Fibroblast of the conjunctiva (primary cell): Measurements from ENCODE around the gene KLK8.
"Not testable (repeated sequence)": the region's sequence is repeated elsewhere in the genome, so short reads cannot be mapped to it uniquely, and the experiment has no call there.

Experiments used
- DNase-seq: peaks from one replicate; pipeline ENCODE4 v3.0.0-alpha.2; 2010; ENCODE audit warnings: low read depth

Gene KLK8

DNA sequence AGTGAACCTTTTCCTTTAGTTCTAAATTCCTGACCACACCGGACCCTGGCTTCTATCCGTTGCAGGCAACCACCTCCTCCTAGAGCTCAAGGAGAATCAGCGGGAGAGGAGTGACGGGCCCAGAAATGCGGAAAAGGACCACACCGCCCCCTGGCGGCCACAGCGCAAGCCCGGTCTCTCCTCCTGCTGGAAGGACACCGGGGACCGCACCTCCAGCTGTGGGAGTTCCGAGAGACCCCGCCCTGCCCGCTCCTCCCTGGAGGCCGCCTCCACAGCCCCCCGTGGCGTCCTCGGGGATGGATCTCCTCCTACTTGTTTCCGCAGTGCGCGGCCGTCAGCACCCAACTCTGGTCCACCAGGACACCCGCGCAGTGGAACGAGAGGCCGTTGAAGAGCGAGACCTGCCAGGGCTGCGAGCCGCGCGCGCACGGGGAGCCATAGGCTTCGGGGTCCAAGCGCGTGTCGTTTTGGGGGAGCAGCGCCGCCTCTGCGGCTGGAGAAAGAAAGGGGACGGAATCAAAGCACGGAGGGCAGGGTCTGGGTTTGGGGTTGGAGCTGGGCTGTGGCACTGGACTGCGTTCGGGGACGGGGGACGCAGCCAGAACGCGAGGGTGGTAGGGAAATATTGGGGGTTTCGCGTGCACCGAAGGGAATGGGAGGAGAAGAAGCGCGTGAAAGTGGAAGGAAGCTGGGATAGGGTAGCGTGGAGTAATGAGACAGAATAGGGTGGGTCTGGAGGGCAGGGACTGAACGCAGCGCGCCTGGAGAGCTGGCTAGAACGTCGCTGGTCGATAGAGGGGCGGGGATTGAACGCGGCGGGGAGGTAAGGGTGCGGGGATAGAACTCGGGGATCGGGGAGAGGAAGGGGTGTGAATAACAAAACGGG lies 15.6 kb upstream of the KLK8 start:
- DNase-seq = no peak

DNA sequence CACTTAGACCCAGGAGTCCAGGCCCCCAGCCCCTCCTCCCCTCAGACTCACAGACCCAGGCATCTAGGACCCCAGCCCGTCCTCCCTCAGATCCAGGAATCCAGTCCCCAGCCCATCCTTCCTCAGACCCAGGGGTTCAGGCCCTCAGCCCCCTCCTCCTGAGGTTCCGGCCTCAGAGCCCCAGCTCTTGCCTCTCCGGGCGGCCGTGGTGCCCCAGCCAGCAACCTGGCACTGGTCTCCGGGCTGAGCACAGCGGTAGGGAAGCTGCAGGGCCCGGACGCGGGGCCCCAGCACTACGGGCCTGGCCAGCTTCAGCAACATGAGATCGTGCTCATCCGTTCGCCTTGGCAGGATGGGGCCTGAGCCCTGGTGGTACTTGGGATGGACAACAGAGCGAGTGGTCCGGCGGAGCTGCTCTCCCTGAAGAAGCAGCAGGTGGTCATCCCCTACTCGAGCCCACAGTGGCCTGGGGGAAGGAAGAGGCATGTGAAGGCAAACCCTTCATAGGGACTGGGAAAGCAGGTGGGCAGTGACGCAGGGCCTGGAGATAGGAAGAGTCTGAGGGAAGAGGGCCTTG lies 14.4 kb upstream of the KLK8 start:
- no peak for DNase-seq

DNA sequence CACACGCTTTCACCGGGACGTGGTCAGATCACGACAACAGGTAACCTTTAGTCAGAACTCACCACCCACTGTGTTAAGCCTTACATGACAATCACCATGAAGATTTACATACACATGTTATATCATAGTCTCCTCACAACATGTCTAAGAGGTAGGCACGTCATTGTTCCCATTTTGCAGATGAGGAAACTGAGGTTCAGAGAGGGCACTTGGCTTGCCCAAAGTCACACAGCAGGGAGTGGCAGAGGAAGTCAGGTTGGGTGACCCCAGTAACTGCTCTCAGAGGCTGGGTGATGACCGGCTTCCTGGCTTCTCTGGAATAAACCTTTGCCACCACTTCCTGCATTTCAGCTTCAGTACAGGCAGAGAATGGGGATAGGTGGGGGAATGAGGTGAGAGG lies 12.8 kb upstream of the KLK8 start:
- no peak for DNase-seq

DNA sequence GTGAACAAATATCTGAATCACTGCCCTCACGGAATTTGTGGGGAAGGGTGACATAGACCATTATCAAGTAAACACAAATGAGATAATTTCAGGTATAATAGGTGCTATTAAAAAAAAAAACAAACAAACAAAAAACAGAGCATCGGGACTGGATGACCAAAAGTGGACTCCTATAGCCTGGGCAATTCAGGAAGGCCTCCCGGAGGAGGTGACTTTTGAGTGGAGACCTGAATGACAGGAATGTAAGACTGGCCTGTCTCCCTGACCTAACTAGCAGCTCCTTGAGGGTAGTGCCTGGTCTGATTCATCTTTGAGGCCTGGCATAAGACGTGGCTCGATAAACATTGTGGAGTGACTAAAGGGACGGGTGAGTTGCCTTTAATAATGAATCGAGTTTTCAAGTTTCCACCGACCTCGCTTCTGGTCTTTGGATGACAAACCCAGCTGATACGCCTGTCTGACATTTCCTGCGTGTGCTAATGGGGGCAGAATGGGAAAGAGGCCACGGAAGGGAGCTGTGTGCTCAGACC lies 11.3 kb upstream of the KLK8 start:
- DNase-seq = no peak

DNA sequence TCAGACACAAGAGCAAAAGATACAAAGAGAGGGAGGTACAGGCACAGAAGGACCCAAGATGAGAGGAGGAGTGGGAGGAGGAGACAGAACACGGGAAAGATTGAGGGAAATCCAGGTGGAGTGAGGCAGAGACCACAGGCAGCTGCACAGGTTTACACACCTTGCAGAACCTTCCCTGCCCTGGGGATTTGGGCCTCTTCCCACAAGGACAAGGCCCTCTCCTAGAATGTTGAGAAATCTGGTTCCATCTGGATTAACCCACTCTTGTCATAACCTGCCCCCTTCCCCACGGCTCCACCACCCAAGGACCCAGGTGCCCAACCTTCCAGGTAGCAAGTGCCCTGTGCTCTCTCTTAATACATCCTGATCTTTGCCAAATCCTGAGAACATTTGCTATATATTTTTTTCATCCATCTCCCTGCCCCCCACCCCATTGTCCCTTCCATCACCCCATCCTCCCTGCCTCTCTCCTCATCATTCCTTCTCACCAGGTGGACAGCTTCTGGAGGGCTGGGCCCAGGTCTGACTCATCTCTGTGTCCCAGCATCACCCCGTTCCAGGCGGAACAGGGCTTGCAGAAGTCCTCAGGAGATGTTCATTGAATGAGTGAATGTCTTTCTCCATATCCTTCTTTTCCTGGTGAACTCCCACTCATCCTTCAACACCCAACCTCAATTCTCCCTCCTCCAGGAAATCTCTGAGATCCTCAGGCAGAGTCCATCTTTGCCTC lies 8.8 kb upstream of the KLK8 start:
- no peak for DNase-seq

DNA sequence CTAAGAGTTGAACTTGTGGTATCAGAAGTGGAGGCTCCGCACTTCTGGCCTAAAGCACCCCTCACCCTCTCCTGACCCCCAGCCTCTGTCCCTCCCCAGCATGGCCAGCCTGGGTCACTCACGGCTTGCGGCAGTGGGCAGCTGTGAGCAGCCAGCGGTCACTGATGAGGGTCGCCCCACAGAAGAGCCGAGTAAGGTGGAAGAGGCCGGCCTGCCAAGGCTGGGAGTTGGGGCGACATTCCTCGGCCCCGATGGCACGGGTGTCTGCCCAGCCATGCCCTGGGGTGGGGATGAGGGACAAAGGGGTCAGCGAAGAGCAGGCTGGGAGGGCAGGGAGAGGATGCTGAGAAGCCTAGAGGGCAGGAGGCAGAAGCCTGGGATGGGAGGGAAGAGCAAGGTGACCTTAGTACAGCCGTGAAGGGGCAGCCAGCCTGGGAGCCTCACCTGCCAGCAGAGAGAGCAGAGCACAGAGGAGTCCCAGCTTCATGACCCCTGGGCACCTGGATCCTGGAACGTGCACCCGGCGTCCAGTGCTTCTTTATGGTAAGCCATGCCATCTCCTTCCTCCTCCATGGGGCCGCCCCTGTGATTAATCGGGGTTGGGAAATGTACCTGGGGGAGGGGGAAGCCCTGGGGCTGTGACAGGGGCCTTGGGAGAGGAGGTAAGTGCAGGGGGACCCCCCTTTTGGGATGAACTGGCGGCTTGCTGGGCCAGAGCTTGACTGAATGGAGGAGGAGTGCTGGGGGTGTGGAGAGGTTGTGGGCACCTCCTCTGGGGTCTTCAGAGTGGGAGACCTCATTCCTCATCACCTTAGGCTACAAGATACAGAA lies 7.9 kb upstream of the KLK8 start:
- DNase-seq = no peak

DNA sequence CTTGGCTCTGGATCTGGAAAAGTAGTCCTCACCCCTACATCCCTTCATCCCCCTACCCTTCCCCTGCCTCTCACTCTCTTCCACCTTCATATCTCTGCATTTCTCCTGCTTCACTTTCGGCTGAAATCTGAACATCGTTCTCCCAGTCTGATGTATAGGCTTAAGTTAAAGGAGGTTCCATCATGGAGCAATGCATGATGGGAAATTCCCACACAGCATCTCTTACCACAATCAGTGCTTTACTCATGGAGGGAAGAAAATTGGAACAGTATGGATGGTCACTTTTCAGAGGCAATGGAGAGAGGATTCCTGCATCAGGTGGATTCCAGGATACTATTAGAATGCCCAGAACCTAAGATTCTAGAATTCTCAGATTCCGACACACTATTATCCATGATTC lies 6.1 kb upstream of the KLK8 start:
- DNase-seq = no peak

DNA sequence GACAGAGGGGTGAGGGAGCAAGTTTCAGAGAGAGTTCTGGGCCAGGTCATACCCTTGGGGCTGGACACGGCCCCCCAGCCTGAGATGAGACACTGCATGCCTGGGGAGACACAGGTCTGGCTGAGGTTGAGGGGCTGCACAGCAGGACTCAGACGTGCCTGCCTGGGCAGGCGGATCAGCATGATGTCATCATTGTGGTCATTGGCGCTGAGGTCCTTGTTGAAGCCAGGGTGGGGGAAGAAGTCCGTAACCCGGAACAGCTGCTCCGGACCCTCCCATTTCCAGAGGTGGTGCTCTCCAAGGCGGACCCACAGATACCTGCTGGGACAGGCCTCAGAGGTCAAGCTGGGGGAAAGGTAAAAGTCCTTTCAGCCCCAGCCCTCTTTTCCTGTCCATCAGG lies 5.0 kb upstream of the KLK8 start:
- DNase-seq = no peak

DNA sequence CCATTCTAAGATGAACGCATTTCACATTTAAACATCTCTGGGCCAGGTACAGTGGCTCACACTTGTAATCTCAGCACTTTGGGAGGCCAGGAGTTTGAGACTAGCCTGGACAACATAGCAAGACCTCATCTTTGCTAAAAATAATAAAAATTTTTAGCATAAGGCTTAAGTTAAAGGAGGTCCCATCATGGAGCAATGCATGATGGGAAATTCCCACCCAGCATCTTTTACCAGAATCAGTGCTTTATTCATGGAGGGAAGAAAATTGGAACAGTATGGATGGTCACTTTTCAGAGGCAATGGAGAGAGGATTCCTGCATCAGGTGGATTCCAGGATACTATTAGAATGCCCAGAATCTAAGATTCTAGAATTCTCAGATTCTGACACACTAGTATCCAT lies 3.8 kb upstream of the KLK8 start:
- DNase-seq = no peak

DNA sequence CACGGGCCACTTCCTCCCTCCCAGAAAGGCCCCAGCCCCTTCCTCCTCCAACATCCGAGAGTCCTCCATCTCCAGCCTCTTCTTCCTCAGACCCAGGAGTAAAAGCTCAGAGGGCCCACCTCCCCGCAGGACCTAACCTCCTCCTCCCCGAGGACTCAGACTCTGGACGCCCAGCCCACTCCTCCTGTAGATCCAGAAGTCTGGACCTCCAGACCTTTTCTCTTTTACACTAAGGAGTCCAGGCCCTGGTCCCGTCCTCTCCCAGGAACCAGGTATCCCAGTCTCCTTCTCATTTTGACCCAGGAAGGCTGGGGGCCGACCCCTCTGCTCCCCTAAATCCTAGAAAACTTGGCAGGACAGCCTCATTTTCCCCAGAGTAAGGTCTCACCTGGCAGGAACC lies 1.9 kb upstream of the KLK8 start:
- DNase-seq = no peak

DNA sequence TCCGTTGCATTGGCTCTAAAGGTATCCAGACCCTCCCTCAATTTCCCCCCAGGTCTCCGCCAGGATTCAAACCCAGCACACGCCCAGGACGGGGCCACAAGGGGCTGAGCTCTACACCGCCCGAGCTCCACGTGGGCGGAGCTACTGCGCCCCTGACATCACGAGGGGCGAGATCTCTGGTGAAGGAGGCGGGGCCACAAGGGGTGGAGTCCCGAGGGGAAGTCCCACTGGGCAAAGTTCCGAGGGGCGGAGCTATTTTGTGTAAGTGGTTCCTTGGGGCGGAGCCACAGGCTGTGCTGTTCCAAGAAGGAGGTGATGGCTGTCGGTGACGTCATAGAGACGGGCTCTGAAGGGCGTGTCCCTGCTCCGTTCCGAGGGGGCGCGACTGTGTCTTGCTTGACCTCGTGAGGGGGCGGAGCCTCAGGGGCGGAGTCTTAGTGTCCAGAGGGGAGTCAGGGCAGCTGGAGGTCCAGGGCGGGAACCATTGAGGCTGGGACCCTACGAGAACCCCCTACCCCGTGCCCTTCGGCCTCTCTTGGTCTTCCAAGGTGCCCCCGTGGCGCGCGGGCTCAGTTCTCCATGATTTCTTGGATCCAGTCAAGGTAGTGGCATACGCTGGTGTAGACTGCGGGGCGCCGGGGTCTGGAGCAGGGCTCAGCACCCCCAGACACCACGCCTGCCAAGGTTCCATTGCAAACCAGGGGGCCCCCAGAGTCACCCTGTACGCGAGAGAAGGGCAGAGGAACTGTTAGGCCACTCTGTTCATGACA lies 1.3 kb upstream of the KLK8 start:
- no peak for DNase-seq

DNA sequence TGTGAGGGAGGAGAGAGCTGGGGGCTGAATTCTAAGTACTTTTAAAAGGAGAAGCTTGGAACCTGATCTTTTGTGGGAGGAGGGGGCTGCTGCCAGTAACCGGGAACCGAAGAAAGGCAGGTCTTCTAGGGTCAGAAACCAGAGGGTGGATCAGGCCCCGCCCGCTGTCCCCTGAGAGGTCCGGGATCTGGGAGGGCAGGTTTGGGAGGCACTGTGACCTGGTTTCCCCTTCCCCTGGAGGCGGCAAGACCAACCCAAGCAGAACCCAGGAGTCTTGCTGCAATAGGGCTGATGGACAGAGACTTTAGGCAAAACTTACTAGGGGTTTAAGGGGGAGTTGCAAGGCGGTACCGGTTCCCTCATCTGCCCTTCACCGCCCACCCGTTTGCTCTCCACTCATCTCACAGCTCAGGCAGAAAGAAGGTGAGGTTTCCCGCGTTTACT lies 707 bp upstream of the KLK8 start:
- no peak for DNase-seq

DNA sequence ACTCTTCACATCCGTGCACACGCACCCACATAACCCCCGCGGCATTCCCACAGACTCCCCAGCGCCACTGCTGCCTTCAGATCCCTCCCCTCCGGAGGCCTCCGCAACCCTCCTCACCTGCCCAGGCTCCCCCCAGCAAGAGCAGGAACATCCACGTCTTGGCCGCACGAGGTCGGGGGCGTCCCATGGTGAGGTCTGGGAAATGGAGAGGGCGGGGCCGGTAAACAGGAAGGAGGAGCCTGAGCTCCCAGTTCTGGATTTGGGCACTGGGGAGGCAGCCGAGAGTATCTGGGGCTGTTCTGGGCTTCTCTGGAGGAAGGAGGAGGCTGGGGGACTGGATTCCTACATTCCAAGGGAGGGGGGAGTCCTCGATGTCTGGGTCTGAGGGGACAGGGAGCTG lies 423 bp downstream of the KLK8 start:
- DNase-seq = no peak

DNA sequence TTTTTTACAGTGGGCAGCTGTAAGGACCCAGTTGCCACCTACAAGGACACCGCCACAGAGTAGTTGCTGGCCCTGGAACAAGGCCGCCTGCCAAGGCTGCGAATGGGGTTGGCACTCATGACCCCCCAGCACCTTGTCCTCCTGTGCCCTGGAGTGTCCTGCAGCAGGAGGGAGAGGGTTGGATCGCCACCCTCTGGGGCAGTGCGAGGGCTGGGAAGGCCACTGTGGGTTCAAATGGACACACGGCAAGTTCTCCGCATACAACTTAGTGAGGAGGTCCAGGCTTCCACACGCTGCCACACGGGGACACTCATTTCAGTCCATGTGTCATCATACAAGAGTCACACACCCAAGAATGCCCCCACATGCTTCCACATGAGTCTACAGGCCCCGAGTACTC lies 978 bp downstream of the KLK8 start:
- DNase-seq = no peak

DNA sequence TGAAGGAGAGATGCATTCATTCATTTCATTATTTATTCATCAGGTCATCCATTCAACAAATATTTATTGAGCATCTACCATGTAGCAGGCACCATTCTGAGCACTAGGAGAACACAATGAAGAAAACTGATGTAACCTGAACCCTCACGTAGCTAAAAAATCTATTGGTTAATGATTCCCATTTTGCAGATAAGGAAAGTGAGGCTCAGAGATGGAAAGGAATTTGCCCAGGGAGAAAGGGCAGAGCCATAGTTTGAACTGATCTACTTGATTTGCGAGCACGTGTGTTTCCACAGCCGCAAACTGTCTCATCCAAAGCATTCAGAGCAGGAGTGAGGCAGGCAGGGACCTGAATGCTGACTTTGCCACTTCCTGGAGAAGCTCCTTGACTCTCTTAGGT lies 2.7 kb downstream of the KLK8 start:
- no peak for DNase-seq

DNA sequence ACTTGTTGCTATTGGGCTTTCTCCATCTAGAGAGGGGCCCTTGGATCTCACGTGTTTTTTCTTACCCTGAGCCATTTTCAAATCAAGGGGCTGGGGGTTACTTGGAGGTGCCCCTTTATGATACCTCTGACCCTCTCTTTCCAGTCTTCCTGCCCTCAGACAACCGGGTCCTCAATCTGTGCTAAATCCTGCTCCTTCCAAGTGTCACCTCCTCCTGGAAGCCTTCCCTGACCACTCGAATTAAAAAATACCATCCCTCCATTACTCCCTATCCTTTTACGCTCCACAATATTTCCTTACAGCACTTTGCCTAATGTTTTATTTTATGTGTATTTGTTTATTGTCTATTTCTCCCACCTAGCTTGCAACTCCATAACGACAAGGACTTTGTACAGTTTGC lies 3.3 kb downstream of the KLK8 start:
- DNase-seq = no peak

DNA sequence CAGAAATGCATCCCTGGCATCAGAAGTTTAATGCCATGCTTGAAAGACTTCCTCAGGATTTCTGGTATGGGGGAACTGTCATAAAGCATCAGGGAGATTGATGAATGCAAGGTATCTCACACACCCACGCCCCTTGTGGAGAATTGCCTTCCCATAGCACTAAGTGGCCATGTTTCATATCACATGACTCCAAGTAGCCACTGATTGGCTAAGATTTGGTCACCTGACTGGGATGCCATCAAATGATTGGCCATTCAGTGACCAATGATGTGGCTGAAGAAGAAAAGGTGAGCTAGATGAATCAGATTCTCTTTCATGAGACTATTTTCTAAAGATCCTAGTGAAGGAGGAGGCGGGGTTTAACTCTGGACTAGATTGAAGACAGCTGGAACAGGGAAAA lies 7.3 kb downstream of the KLK8 start:
- no peak for DNase-seq

DNA sequence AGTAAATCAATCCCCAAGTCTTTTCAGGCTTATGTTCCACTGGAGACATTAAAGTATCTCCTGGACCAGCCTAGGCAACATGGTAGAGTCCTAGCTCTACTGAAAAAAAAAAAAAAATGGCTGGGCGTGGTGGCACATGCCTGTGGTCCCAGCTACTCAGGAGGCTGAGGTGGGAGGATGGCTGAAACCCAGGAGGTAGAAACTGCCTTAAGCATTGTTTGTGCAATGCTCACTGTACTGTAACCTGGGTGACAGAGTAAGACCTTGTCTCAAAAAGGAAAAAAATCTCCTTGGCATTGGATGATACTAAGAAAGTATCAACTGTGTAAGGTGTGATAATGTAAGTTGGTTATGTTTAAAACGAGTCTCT lies 8.8 kb downstream of the KLK8 start:
- DNase-seq = no peak

DNA sequence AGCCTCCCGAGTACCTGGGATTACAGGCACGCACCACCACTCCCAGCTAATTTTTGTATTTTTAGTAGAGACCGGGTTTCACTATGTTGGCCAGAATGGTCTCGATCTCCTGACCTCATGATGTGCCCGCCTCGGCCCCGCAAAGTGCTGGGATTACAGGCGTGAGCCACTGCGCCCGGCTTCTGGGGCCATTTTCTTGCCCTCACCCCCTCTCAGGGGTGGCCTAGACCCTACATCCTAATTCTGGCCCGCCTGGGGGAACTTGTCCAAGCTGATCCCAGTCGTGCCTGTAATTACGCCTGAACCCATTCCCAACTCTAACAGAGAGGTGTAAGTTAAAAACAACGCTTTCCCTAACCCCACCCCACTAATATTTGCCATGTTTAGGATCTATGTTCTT lies 17.0 kb downstream of the KLK8 start:
- DNase-seq = not testable (repeated sequence)

DNA sequence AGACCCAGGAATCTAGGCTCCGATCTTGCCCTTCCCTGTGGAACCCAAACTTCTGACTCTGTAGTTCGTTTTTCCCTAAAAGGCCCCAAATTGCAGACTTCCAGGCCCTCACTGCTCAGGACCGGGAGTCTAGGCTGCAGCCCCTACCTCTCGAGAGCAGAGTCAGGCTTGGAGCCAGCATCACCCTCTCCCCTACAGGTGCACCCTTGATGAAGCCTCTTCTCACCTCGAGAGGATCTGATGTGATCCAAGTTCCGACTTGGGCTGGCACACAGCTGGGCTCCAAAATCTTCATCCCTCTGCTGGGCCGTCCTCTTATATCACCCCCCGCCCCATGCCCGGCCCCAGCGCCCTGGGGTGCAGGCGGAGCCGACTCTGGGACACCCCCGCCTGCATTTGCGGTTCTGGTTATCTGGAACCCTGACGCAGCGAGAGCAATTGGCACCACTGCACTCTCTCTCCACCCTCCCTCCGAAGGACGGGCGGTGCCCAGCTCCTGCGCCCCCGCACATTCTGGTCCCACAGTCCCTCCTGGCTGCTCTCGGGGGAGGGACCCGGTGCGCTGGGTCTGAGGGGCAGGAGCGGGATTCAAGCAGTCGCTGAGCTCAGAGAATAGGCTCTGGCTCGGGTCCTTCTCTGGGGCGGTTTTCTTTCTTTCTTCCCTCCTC lies 17.6 kb downstream of the KLK8 start, which contains the start of gene KLK7:
KLK7 (minus strand) TSS at position 293 of the 668 bp plus-strand sequence. CDS start 1,518 bp downstream, outside the sequence.
- no peak for DNase-seq

DNA sequence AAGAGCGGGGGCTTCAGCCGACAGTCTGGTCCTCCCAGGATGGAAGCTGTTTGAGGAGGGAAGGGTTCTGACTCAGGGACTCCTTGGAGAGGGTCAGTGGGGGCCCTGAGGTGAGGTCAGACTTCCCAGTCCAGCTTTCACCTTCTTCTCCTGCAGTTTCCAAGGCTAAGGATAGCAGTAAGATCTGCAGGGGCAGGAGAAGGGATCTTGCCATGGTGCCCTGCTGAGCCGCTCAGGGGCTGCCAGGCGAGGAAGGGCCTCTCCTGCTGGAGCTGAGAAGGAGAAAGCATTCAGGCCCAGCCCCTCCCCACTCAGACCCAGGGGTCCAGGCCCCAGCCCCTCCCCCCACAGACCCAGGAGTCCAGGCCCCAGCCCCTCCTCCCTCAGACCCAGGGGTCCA lies 19.2 kb downstream of the KLK8 start:
- no peak for DNase-seq
